Fibroblast of lung (primary cell): Measurements from ENCODE around the gene TRPM7.

Experiments
- EZH2 ChIP-seq: IDR thresholded peaks from 2 replicates; pipeline ENCODE4 v1.5.1; 2012; ENCODE audit warnings: low read length, control low read depth, mild to moderate bottlenecking; ENCODE audit errors: missing control alignments
- TF ChIP-seq, protein P1 (sequence below), 2 donors: IDR thresholded peaks in 1 of 2; conservative IDR thresholded peaks in 1 of 2; 1 replicate in 1 of 2; 2 replicates in 1 of 2; pipeline ENCODE4 v1.5.1; 2011 to 2012; ENCODE audit warnings: low read length in 2 of 2, control low read depth in 1 of 2, inconsistent platforms in 1 of 2, low read depth in 1 of 2, mild to moderate bottlenecking in 1 of 2

DNA sequence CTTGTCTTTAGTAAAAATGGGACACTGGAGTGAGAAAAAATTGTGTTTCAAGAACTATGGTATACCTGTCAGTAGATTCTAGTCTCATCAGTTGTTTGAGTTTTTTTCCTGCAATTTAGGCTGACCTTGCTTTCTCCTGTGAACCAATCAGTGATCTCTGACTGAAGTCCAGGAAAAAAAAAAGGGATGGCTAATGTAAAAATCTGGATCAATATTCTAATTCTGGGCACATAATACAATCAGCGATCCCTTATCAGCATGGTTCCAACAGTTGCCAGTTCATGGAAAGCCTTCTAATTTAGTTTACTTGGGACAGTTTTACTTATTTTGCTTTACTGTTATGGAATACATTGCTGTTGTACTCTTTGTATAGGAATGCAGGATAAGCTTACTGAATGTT, 17.0 kb downstream of the TRPM7 start:
- TF ChIP-seq, protein P1, sequence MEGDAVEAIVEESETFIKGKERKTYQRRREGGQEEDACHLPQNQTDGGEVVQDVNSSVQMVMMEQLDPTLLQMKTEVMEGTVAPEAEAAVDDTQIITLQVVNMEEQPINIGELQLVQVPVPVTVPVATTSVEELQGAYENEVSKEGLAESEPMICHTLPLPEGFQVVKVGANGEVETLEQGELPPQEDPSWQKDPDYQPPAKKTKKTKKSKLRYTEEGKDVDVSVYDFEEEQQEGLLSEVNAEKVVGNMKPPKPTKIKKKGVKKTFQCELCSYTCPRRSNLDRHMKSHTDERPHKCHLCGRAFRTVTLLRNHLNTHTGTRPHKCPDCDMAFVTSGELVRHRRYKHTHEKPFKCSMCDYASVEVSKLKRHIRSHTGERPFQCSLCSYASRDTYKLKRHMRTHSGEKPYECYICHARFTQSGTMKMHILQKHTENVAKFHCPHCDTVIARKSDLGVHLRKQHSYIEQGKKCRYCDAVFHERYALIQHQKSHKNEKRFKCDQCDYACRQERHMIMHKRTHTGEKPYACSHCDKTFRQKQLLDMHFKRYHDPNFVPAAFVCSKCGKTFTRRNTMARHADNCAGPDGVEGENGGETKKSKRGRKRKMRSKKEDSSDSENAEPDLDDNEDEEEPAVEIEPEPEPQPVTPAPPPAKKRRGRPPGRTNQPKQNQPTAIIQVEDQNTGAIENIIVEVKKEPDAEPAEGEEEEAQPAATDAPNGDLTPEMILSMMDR (conservative IDR thresholded peaks at IDR 0.05 in 1 of 2, IDR thresholded peaks at IDR 0.05 in 1 of 2; ENCODE audit: low read depth in 1 of 2, low read length in 2 of 2): no peak
- TF ChIP-seq EZH2: no peak
